Erythroblast (primary cell): Measurements from ENCODE around the gene PABPC1L2B.
"Not testable (repeated sequence)": the region's sequence is repeated elsewhere in the genome, so short reads cannot be mapped to it uniquely, and the experiment has no call there.

Source experiments
- DNase-seq, 2 experiments: peaks; one replicate each; lab custom pipeline; 2025; lab: John Stamatoyannopoulos, UW
- GATA1 ChIP-seq: IDR thresholded peaks from 2 replicates; pipeline ENCODE4 v1.6.1; 2011; ENCODE audit warnings: low read depth, mild to moderate bottlenecking, control low read depth, low read length, moderate library complexity
- POLR2A ChIP-seq: IDR thresholded peaks from 2 replicates; pipeline ENCODE4 v1.6.1; 2011; ENCODE audit warnings: mild to moderate bottlenecking, low read length

Gene PABPC1L2B

DNA sequence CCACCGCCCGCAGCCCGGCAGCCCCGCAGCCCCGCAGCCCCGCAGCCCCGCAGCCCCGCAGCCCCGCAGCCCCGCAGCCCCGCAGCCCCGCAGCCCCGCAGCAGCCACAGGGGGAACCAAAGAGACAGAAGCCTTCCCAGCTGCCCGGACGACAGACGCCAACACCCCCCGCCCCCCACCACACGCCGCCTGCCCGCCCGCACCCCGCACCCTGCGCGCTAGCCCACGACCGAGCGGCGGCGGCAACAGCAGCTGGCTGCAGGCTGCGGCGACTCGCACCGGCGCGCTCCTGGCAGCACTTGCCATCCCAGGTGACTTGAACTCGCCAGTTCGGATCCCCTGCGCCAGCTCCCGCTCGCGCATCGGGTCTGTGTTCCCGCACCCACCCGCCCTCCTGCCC is at the start of gene PABPC1L2B:
Gene PABPC1L2B (plus strand): TSS at position 207 of the 400 bp plus-strand sequence. CDS start 704 bp downstream, outside the sequence.
- DNase-seq = not testable (repeated sequence)

DNA sequence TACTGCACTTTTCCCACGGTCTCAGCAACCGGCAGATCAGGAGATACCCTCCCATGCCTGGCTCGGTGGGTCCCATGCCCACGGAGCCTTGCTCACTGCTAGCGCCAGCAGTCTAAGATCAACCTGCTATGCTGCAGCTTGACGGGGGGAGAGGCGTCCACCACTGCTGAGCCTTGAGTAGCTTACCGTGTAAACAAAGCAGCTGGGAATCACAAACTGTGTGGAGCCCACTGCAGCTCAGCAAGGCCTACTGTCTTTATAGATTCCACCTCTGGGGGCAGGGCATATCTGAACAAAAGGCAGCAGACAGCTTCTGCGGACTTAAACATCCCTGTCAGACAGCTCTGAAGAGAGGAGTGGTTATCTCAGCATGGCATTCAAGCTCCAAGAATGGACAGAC is 42.8 kb upstream of the PABPC1L2B start:
- not testable (repeated sequence) for DNase-seq

DNA sequence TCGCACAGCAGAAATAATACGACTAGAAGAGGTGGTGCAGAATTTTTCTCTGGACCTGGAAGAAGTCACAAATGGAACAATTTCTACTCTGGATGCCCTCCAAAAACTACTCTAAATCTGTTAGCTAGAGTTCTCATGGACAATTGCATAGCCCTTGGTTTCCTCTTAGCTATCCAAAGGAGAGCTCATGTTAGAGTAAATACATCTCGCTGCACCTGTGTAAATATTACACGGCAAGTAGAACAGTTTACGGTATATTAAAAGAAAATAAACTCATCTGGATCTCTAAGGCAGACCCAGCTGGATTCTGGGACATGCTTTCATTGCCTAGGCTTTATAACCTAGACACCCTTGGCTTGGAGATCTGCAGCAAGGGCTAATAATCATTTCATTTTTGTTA is 30.9 kb upstream of the PABPC1L2B start:
- not testable (repeated sequence) for DNase-seq

DNA sequence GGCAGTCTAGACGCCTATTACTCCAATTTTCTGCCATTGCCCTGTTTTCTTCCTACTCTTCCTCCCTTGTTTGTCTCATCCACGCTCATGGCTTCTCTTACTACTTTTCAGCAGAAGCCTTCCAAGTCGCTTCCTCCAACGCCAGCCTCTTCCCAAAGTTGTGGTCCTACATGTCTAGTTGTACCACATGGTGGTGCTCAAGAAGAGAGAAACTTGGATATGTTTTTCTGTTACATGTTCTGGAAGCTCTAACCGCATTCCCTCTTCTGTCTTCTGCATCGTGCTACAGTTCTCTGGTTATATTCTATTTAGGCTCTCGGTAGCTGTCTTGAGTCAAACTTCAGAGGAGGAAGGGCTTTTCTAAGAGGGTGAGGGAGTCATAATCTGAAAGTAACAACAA is 27.9 kb upstream of the PABPC1L2B start:
- DNase-seq = not testable (repeated sequence)

DNA sequence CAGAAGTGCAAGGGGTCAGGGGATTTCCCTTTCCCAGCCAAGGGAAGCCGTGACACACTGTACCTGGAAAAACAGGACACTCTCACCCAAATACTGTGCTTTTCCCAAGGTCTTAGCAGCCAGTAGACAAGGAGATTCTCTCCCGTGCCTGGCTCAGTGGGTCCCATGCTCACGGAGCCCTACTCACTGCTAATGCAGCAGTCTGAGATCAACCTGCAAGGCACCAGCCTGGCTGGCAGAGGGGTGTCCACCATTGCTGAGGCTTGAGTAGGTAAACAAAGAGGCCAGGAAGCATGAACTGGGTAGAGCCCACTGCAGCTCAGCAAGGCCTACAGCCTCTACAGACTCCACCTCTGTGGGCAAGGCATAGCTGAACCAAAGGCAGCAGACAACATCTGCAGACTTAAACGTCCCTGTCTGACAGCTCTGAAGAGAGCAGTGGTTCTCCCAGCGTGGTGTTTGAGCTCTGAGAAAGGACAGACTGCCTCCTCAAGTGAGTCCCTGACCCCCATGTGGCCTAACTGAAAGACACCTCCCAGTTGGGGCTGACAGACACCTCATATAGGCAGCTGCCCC is 21.8 kb upstream of the PABPC1L2B start:
- DNase-seq = not testable (repeated sequence)

DNA sequence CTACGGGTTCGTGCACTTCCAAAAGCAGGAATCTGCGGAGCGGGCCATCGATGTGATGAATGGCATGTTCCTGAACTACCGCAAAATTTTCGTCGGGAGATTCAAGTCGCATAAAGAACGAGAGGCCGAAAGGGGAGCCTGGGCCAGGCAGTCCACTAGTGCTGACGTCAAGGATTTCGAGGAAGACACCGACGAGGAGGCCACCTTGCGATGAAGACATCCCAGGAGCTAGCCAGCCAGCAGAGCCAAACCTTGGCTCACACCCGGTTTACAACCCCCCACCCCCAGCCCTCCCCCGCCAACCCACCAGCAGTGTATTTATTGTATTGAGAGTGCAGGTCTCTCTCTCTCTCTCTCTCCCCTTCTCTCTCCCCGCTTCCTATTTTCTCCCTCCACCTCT is 1.3 kb downstream of the PABPC1L2B start:
- not testable (repeated sequence) for DNase-seq

DNA sequence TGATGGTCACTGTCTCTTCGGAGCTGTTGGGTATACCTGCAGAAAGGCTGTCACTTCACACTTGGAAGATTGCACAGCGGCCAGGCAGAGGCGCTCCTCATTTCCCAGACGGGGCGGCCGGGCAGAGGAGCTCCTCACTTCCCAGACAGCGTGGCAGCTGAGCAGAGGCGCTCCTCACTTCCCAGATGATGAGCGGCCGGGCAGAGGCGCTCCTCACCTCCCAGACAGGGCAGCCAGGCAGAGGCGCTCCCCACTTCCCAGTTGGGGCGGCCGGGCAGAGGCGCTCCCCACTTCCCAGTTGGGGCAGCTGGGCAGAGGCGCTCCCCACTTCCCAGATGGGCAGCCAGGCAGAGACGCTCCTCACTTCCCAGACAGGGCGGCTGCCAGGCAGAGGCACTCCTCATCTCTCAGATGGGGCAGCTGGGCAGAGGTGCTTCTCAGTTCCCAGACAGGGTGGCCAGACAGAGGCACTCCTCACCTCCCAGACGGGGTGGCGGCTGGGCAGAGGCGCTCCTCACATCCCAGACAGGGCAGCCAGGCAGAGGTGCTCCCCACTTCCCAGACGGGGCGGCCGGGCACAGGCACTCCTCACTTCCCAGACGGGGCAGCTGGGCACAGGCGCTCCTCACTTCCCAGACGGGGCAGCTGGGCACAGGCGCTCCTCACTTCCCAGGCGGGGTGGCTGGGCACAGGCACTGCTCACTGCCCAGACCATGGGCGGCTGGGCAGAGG is 18.8 kb downstream of the PABPC1L2B start:
- TF ChIP-seq POLR2A (no peak), GATA1 (no peak)
- no peak for DNase-seq

DNA sequence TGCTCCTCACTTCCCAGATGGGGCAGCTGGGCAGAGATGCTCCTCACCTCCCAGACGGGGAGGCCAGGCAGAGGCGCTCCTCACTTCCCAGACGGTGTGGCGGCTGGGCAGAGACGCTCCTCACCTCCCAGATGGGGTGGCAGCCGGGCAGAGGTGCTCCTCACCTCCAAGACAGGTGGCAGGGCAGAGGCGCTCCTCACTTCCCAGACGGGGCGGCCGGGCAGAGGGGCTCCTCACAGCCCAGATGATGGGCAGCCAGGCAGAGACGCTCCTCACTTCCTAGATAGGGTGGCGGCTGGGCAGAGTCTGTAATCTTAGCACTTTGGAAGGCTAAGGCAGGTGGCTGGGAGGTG is 19.3 kb downstream of the PABPC1L2B start:
- not testable (repeated sequence) for DNase-seq

DNA sequence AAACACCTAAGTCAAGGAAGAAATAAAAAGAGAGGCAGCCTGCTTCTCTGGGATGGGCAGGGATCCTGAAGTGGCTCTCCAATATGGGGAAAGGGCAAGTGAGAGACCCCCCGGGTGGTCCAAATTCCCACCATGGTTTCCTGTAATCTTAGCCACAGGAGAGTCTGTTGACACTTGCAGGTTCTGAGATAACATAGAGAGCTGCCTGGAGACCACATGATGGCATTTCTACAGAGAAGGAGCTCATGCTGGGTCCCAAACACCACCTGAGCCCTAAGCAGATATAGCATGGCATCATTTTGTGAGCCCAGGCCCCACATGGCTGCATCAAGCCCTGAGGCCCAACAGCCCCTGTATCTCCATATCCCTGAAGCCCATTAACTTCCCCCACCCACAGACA is 26.1 kb downstream of the PABPC1L2B start:
- TF ChIP-seq POLR2A (no peak), GATA1 (no peak)
- no peak for DNase-seq
